A673 (cell line): Measurements from ENCODE around the gene DLGAP1.

Experiments
- CTCF ChIP-seq: fragments of 300-800, 200-600 bp; sonication (generic); conservative IDR thresholded peaks from 2 replicates; pipeline ENCODE4 v1.5.1; 2017; ENCODE audit warnings: low read depth, mild to moderate bottlenecking, antibody characterized with exemption, low read length, moderate library complexity, mixed read lengths
- EZH2 ChIP-seq: fragments of 200-600 bp; sonication (generic); IDR thresholded peaks from 2 replicates; pipeline ENCODE4 v1.6.1; 2017; ENCODE audit warnings: borderline replicate concordance, low read depth, mild to moderate bottlenecking, mixed read lengths, antibody characterized with exemption, low read length; ENCODE audit not compliant: poor library complexity, severe bottlenecking

GRCh38 chr18:3648641-3649040, 806.5 kb downstream of the DLGAP1 start:
- TF ChIP-seq CTCF (no peak), EZH2 (no peak)
